K562 (cell line): Measurements from ENCODE around the gene BMF. TPM values are rescaled to one million over a fixed set of nuclear protein-coding genes. Genes with fewer than 3 reads are reported as not detected.

Source experiments
- ATAC-seq: fragments of 200-7000 bp; cut with Tn5 transposase; 3 replicates; pipeline ENCODE4 v1.9.1; 2020; ENCODE audit warnings: moderate library complexity
- BruUV-seq: library from RNA; stranded (reverse); fragments of 400-500 nt; replicated peaks from 2 replicates; lab custom pipeline; 2021; lab: Mats Ljungman, UMichigan
- CTCF ChIA-PET: fragments of 300-600 bp; formaldehyde crosslinking; extraction: SDS; loops from one replicate; lab custom pipeline; 2021; ENCODE audit warnings: low intra/inter-chr PET ratio; lab: Yijun Ruan, JAX
- POLR2A ChIA-PET: fragments of 300-600, 350-650 bp; sonication (Branson Sonifier 250); formaldehyde crosslinking; extraction: SDS; loops from one replicate; lab custom pipeline; 2021; ENCODE audit warnings: antibody characterized with exemption, inconsistent platforms; lab: Yijun Ruan, JAX
- DNase-seq, 4 experiments: peaks; one replicate each; pipeline versions ENCODE4 v3.0.0 to v3.0.0-alpha.2; 2011 to 2018; ENCODE audit warnings: low spot score in 3 of 4, mixed read lengths in 3 of 4; ENCODE audit errors: extremely low read depth in 1 of 4
- FAIRE-seq: peaks from 2 replicates; lab custom pipeline; 2011; peaks lifted over from hg19 to GRCh38; lab: Jason Lieb, UNC
- H2AFZ ChIP-seq: 2 replicates; pipeline ENCODE4 v1.6.0; 2011; ENCODE audit warnings: low read depth, low read length, control low read depth, inconsistent platforms
- H3K27ac ChIP-seq: fragments of 200-600 bp; 3 replicates; pipeline ENCODE4 v1.8.0; 2011; ENCODE audit warnings: low read depth, mild to moderate bottlenecking, control low read depth, inconsistent platforms, low read length, moderate library complexity, mixed read lengths; ENCODE audit errors: extremely low read depth
- H3K27me3 ChIP-seq, 2 experiments: fragments of 300-600 bp in 1 of 2; 2 replicates in 1 of 2; 3 replicates in 1 of 2; pipeline versions ENCODE4 v1.6.0 to v1.8.0; 2011; ENCODE audit warnings: inconsistent platforms in 2 of 2, low read length in 2 of 2, mild to moderate bottlenecking in 1 of 2, mixed read lengths in 1 of 2, moderate library complexity in 1 of 2; ENCODE audit not compliant: control insufficient read depth in 2 of 2, insufficient read depth in 2 of 2
- H3K36me3 ChIP-seq: fragments of 300-600 bp; 3 replicates; pipeline ENCODE4 v1.8.0; 2011; ENCODE audit warnings: mild to moderate bottlenecking, low read length, inconsistent platforms; ENCODE audit not compliant: control insufficient read depth, insufficient read depth
- H3K4me1 ChIP-seq, 2 experiments: fragments of 200-600 bp in 1 of 2; replicated peaks in 1 of 2; 2 replicates in 1 of 2; 3 replicates in 1 of 2; pipeline versions ENCODE4 v1.5.1 to v1.8.0; 2011; ENCODE audit warnings: inconsistent platforms in 2 of 2, low read length in 2 of 2, mild to moderate bottlenecking in 1 of 2, mixed read lengths in 1 of 2, moderate library complexity in 1 of 2; ENCODE audit not compliant: control insufficient read depth in 2 of 2, insufficient read depth in 2 of 2
- H3K4me2 ChIP-seq: 2 replicates; pipeline ENCODE4 v1.6.1; 2011; ENCODE audit warnings: low read length, control low read depth, inconsistent platforms, mixed read lengths; ENCODE audit not compliant: insufficient read depth
- H3K4me3 ChIP-seq: fragments of 200-600 bp; sonication (generic), shearing (Covaris generic); 2 replicates; pipeline ENCODE4 v1.5.1; 2016; ENCODE audit warnings: control low read depth, inconsistent platforms
- H3K79me2 ChIP-seq: fragments of 200-600 bp; 3 replicates; pipeline ENCODE4 v1.8.0; 2011; ENCODE audit warnings: low read length, inconsistent platforms; ENCODE audit not compliant: control insufficient read depth, insufficient read depth
- H3K9ac ChIP-seq, 2 experiments: 2 replicates each; pipeline versions ENCODE4 v1.6.0 to v1.6.1; 2011; ENCODE audit warnings: low read depth in 2 of 2, low read length in 2 of 2, control low read depth in 1 of 2, inconsistent platforms in 1 of 2, mild to moderate bottlenecking in 1 of 2, mixed read lengths in 1 of 2; ENCODE audit not compliant: insufficient read depth in 1 of 2
- H3K9me1 ChIP-seq: one replicate; pipeline ENCODE4 v1.6.0; 2011; ENCODE audit warnings: inconsistent platforms, mild to moderate bottlenecking, low read length, moderate library complexity; ENCODE audit not compliant: control insufficient read depth, insufficient read depth
- H3K9me3 ChIP-seq: replicated peaks from 2 replicates; pipeline ENCODE4 v1.5.1; 2011; ENCODE audit warnings: low read depth, low read length, inconsistent platforms; ENCODE audit not compliant: control insufficient read depth, insufficient read depth
- H4K20me1 ChIP-seq: replicated peaks from 2 replicates; pipeline ENCODE4 v1.6.1; 2011; ENCODE audit warnings: low read length, inconsistent platforms, mixed read lengths; ENCODE audit not compliant: control insufficient read depth, insufficient read depth
- FOXM1 ChIP-seq, 2 experiments: fragments of 450-650 bp in 1 of 2; sonication (generic) in 1 of 2; formaldehyde crosslinking in 1 of 2; IDR thresholded peaks; 2 replicates each; pipeline versions ENCODE4 v1.6.1 to v1.9.0; 2017 to 2022; ENCODE audit warnings: low read depth in 2 of 2, mild to moderate bottlenecking in 2 of 2, missing genetic modification reagents in 1 of 2, moderate library complexity in 1 of 2
- HNRNPUL1 ChIP-seq: fragments of 200-400 bp; formaldehyde crosslinking; IDR thresholded peaks from 2 replicates; pipeline ENCODE4 v1.6.1; 2017; ENCODE audit warnings: low read length
- HSF4 ChIP-seq: fragments of 250-450 bp; sonication (Bioruptor Pico); IDR thresholded peaks from 2 replicates; pipeline ENCODE4 v2.1.2; 2022; ENCODE audit warnings: mild to moderate bottlenecking, moderate library complexity, borderline replicate concordance
- JUN ChIP-seq, 2 experiments: sonication (generic) in 1 of 2; formaldehyde crosslinking in 1 of 2; IDR thresholded peaks; 2 replicates each; pipeline versions ENCODE4 v1.6.1 to v1.8.0; 2012 to 2022; ENCODE audit warnings: borderline replicate concordance in 2 of 2, mild to moderate bottlenecking in 2 of 2, improper control_type of control experiment in 1 of 2, low read depth in 1 of 2, low read length in 1 of 2, missing genetic modification reagents in 1 of 2
- POLR2H ChIP-seq: IDR thresholded peaks from 2 replicates; pipeline ENCODE4 v1.6.1; 2016; ENCODE audit warnings: missing genetic modification characterization, low read depth, mild to moderate bottlenecking, control low read depth, missing compliant biosample characterization, moderate library complexity
- PTTG1 ChIP-seq: fragments of 450-650 bp; IDR thresholded peaks from 2 replicates; pipeline ENCODE4 v1.6.1; 2016; ENCODE audit warnings: low read depth, mild to moderate bottlenecking, missing genetic modification characterization, missing compliant biosample characterization
- SIRT6 ChIP-seq: IDR thresholded peaks from one replicate; pipeline ENCODE4 v1.6.1; 2012; ENCODE audit warnings: low read depth, mild to moderate bottlenecking, control low read depth, inconsistent platforms, low read length, moderate library complexity
- SMARCA4 ChIP-seq: fragments of 450-650 bp; IDR thresholded peaks from 2 replicates; pipeline ENCODE4 v1.6.1; 2016
- TCF3 ChIP-seq: sonication (generic); formaldehyde crosslinking; IDR thresholded peaks from 2 replicates; pipeline ENCODE4 v1.4.0; 2020; ENCODE audit warnings: mild to moderate bottlenecking, missing genetic modification reagents
- TGIF2 ChIP-seq: sonication (generic); formaldehyde crosslinking; IDR thresholded peaks from 2 replicates; pipeline ENCODE4 v1.8.1; 2022; ENCODE audit warnings: mild to moderate bottlenecking, missing genetic modification reagents, moderate library complexity
- ZBTB17 ChIP-seq: fragments of 450-650 bp; formaldehyde crosslinking; IDR thresholded peaks from 2 replicates; pipeline ENCODE4 v1.4.0; 2020; ENCODE audit warnings: mild to moderate bottlenecking
- ZBTB2 ChIP-seq: fragments of 450-650 bp; IDR thresholded peaks from 2 replicates; pipeline ENCODE4 v1.6.1; 2016; ENCODE audit warnings: antibody characterized with exemption
- ZNF174 ChIP-seq: fragments of 250-450 bp; sonication (Bioruptor Pico); IDR thresholded peaks from 2 replicates; pipeline ENCODE4 v1.4.0; 2020; ENCODE audit warnings: mild to moderate bottlenecking
- ZNF354B ChIP-seq: fragments of 250-450 bp; sonication (Bioruptor Pico); IDR thresholded peaks from 2 replicates; pipeline ENCODE4 v1.4.0; 2020
- ZNF780A ChIP-seq: fragments of 250-450 bp; sonication (Bioruptor Pico); IDR thresholded peaks from 2 replicates; pipeline ENCODE4 v1.5.0; 2021; ENCODE audit warnings: mild to moderate bottlenecking
- WGBS: fragments of 100-300 bp; shearing (Covaris generic); methylation state at CpG from one replicate; pipeline ENCODE4 v1.1.6; 2016; ENCODE audit warnings: low coverage, mixed read lengths; ENCODE audit not compliant: insufficient coverage; ENCODE audit errors: missing lambda C conversion rate; 5-methylcytosine and 5-hydroxymethylcytosine counted together
- in situ Hi-C: fragments of 300-500 bp; cut with MboI; formaldehyde crosslinking; loops from 4 replicates; pipeline ENCODE4 v1.15.0; 2018; ENCODE audit warnings: inconsistent platforms, mixed read lengths
- intact Hi-C: fragments of 100-400 bp; cut with micrococcal nuclease; formaldehyde crosslinking; loops from 2 replicates; pipeline ENCODE4 v1.14.2; 2022
- polyA plus RNA-seq, 8 experiments: library from polyadenylated mRNA; depleted of rRNA in 4 of 8; stranded (reverse) in 5 of 8; unstranded in 3 of 8; fragments of >200 nt; fragmentation: Nextera tagmentation in 2 of 8; fragmentation: Illumina TruSeq in 1 of 8; extraction: Ambion mirVana in 2 of 8; extraction: Trizol in 1 of 8; gene quantifications; 2 replicates each; pipeline versions ENCODE4 v1.2.1 to v1.2.3, GENCODE V29; 2011 to 2014; ENCODE audit warnings: inconsistent platforms in 1 of 8, missing spikeins in 1 of 8
- total RNA-seq, 7 experiments: library from RNA; depleted of rRNA in 6 of 7; stranded (reverse); fragments of >200 nt in 6 of 7; fragmentation: Illumina TruSeq in 2 of 7; extraction: Trizol in 2 of 7; gene quantifications; 2 replicates each; pipeline versions ENCODE4 v1.2.1 to v1.2.3, GENCODE V29; 2011 to 2021; ENCODE audit warnings: low replicate concordance in 1 of 7
- TF ChIP-seq, protein P1 (sequence below): sonication (generic); formaldehyde crosslinking; IDR thresholded peaks from 2 replicates; pipeline ENCODE4 v1.8.0; 2022; ENCODE audit warnings: mild to moderate bottlenecking, missing genetic modification reagents
- TF ChIP-seq, protein P2 (sequence below), 2 experiments: fragments of 450-650 bp in 1 of 2; sonication (generic) in 1 of 2; formaldehyde crosslinking in 1 of 2; IDR thresholded peaks in 1 of 2; conservative IDR thresholded peaks in 1 of 2; 2 replicates each; pipeline versions ENCODE4 v1.6.1 to v1.8.1; 2016 to 2023; ENCODE audit warnings: mild to moderate bottlenecking in 2 of 2, moderate library complexity in 2 of 2, inconsistent platforms in 1 of 2, missing genetic modification reagents in 1 of 2

BMF gene
- total and polyA plus RNA-seq, 9 of the 15 experiments (the other 6 are each of a cell fraction or from before 2014, with no cell fraction given), result 0.25 to 0.91 (median 0.59) TPM; not detected in 2

GRCh38 chr15:40134885-40135284 is 26.2 kb upstream of the BMF start (continued):
- TF ChIP-seq FOXM1 (IDR thresholded peaks at IDR 0.05; ENCODE audit: low read depth), result no peak
- TF ChIP-seq FOXM1 (CRISPR knock-in tag; IDR thresholded peaks at IDR 0.05; ENCODE audit: low read depth), result no peak
- TF ChIP-seq POLR2H (tag), result no peak
- TF ChIP-seq, protein P1, sequence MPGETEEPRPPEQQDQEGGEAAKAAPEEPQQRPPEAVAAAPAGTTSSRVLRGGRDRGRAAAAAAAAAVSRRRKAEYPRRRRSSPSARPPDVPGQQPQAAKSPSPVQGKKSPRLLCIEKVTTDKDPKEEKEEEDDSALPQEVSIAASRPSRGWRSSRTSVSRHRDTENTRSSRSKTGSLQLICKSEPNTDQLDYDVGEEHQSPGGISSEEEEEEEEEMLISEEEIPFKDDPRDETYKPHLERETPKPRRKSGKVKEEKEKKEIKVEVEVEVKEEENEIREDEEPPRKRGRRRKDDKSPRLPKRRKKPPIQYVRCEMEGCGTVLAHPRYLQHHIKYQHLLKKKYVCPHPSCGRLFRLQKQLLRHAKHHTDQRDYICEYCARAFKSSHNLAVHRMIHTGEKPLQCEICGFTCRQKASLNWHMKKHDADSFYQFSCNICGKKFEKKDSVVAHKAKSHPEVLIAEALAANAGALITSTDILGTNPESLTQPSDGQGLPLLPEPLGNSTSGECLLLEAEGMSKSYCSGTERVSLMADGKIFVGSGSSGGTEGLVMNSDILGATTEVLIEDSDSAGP (CRISPR knock-in tag), result no peak
- TF ChIP-seq ZNF780A (CRISPR knock-in tag), result no peak
- TF ChIP-seq PTTG1 (tag), result no peak
- TF ChIP-seq TCF3, result no peak
- no peak for TF ChIP-seq ZBTB17 (CRISPR knock-in tag)

DNA sequence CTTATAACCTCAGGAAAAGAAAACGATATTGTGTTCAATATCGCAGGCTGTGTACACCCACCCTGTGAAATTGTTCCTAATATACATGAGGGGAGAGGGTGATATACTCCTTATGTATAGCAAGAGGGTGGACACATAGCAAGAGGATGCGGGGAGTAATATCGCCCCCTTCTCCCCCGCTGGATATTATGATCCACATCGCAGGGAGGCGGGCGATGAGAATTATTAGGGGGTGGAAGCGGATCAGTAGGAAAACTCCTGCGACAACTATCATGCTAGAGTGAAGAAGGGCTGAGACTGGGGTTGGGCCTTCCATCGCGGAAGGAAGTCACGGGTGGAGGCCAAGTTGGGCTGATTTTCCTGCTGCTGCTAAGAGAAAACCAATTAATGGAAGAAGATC is 24.9 kb upstream of the BMF start:
- DNase-seq, result no peak
- TF ChIP-seq TGIF2 (CRISPR knock-in tag) (no peak), HSF4 (CRISPR knock-in tag) (no peak), ZBTB2 (no peak), HNRNPUL1 (no peak), ZNF174 (no peak), SIRT6 (no peak), SMARCA4 (no peak), JUN (IDR thresholded peaks at IDR 0.05; ENCODE audit: borderline replicate concordance, low read depth, low read length) (no peak), JUN (CRISPR knock-in tag; IDR thresholded peaks at IDR 0.05; ENCODE audit: borderline replicate concordance) (no peak), ZNF354B (no peak)
- TF ChIP-seq, protein P2, sequence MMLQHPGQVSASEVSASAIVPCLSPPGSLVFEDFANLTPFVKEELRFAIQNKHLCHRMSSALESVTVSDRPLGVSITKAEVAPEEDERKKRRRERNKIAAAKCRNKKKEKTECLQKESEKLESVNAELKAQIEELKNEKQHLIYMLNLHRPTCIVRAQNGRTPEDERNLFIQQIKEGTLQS (IDR thresholded peaks at IDR 0.05), result no peak
- TF ChIP-seq, protein P2 (CRISPR knock-in tag; conservative IDR thresholded peaks at IDR 0.05), result no peak

More for the DNA sequence above, 24.9 kb upstream of the BMF start:
- no peak overlapping the region for H3K4me2 ChIP-seq
- no peak overlapping the region for H3K4me3 ChIP-seq
- peaks cover 0 to 15% of the 10 kb centered on the region in 2 experiments; a peak in 3 of 5 replicates for H3K27me3 ChIP-seq
- ChIA-PET POLR2A (no interaction called here), CTCF (no interaction called here)
- no peak for FAIRE-seq
- no peaks in the 10 kb centered on the region for H3K9me3 ChIP-seq
- no TSS peak for BruUV-seq
- no peak overlapping the region for H3K27ac ChIP-seq
- H3K79me2 ChIP-seq, result no peaks in the 10 kb centered on the region
- in situ Hi-C loops, result no loop called here
- H3K36me3 ChIP-seq, result no peaks in the 10 kb centered on the region
- H3K9ac ChIP-seq, result no peak overlapping the region
- H4K20me1 ChIP-seq, result no peaks in the 10 kb centered on the region
- intact Hi-C loops, result no loop called here
- WGBS, result 58% methylated on average over 10 of the region's 13 CpGs
- peaks cover 13 to 18% of the 10 kb centered on the region in 2 experiments for H3K4me1 ChIP-seq
- H3K9me1 ChIP-seq, result no peaks in the 10 kb centered on the region
- no peak overlapping the region for H2AFZ ChIP-seq
- no peak for ATAC-seq
